OCI-LY3 (cell line): ENCODE measurements around the gene TBC1D22B.

ENCODE experiments used
- CTCF ChIP-seq: fragments of 200-600, 300-600 bp; sonication (generic); IDR thresholded peaks from 2 replicates; pipeline ENCODE4 v1.5.1; 2014; ENCODE audit warnings: antibody characterized with exemption, low read length, low read depth
- EZH2phosphoT487 ChIP-seq: fragments of 200-600 bp; shearing (Covaris generic); IDR thresholded peaks from 2 replicates; pipeline ENCODE4 v1.6.1; 2018; ENCODE audit warnings: antibody characterized with exemption, mixed run types, low read depth

GRCh38 chr6:37365791-37366190 is 108.2 kb downstream of the TBC1D22B start:
- TF ChIP-seq CTCF = peak; percentile 37
- TF ChIP-seq EZH2phosphoT487 = no peak
